Activated CD8-positive, alpha-beta memory T cell treated with anti-CD3 and anti-CD28 coated beads for 4 hours (primary cell): ENCODE results near the gene APOF.
"Not testable (repeated sequence)": the region's sequence is repeated elsewhere in the genome, so short reads cannot be mapped to it uniquely, and the experiment has no call there.

Experiments used
- DNase-seq, 2 donors: peaks; one replicate each; pipeline ENCODE4 v3.0.0-alpha.2; 2020; ENCODE audit warnings: low read depth in 2 of 2

Gene APOF, protein sequence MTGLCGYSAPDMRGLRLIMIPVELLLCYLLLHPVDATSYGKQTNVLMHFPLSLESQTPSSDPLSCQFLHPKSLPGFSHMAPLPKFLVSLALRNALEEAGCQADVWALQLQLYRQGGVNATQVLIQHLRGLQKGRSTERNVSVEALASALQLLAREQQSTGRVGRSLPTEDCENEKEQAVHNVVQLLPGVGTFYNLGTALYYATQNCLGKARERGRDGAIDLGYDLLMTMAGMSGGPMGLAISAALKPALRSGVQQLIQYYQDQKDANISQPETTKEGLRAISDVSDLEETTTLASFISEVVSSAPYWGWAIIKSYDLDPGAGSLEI

DNA sequence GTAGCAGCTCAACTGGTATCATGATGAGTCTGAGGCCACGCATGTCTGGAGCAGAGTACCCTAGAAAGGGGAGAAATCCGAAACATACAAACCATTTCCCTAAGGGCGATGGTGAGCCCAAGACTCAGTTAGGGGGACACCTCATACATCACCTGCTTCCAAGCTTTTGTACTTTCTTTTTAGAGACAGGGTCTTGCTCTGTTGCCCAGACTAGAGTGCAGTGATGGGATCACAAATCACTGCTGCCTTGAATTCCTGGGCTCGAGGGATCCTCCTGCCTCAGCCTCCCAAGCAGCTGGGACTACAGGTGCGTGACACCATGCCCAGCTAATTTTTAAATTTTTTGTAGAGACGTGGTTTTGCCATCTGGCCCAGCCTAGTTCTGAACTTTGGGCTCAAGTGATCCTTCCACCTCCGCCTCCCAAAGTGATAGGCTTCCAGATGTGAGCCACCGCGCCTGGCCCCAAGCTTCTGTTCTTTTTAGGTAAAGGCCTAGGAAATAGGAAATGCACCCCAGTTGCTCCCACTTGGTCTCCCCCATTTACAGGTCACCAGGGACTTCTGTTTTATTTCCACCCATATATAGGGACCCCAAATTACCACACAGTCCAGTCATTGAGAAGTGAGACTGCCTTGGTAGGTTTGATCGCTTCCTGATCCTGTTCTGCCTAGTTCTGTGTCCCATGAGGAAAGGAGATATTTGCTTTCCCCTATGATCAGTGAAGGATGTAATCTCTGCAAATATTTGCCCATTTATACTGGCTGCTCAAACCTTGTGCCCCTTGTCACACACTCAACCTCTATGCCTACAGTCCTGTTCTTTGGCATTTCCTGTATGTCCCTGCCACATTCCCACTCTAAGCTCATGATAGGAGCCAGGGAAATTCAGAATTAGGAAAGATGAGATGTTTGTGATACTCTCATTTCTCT, at the start of gene APOF:
Gene APOF, minus strand, starts transcription at position 728 of the 930 bp plus-strand sequence. Its CDS starts 112 bp downstream, at position 616.
- no peak for DNase-seq

DNA sequence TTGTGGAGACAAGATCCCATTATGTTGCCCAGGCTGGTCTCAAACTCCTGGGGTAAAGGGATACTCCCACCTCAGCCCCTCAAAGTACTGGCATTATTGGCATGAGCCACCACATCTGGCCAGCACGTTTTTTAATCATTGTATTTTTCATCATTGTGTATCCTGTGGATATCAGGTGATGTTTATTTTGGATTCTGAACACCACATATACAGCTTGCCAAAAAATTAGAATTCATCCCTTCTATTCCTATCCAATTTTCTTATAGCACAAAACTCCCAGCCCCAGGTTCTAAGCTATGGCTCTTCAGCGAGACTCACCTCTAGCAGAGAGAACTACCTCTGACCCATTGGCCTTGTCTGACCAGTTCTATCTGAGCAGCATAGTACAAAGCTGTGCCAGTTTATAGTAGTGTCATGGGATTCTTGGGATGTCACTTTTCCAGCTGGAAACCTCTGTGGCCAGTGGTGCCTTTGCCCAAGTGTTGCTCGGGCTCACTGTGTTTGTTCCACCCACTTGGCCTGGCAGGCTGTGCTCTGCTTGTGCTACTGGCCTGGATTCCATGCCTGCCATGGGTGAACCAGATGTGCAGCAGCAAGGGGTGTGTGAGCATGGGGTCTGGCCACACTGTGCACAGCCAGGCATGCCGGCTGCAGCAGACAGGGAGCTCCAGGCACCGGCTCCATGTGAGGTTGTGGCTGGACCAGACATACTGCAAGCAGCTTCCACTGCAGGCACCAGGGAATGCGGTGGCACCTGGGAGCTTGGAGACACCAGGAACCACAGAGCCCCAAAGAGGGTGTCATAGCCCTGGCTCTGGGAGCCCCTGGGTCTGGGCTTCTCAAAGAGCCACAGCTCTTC, 49.4 kb upstream of the APOF start:
- no peak for DNase-seq

DNA sequence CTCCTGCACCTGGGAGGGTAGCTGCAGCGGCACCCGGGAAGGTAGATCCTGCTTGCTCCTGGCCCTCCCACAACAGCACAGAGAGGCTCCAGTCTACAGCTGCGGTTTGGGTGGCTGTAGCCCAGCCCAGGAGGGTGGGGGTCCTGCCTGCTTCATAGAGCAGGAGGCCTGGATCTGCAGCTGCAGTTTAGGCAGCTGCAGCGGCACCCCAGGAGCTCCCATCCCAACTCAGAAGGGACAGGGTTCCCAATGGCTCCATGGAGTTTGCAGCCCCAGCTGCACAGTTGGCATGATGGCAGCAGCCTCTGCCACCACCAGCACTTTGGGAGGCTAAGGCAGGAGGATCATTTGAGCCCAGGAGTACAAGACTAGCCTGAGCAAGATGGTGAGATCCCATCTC, 48.1 kb upstream of the APOF start:
- no peak for DNase-seq

DNA sequence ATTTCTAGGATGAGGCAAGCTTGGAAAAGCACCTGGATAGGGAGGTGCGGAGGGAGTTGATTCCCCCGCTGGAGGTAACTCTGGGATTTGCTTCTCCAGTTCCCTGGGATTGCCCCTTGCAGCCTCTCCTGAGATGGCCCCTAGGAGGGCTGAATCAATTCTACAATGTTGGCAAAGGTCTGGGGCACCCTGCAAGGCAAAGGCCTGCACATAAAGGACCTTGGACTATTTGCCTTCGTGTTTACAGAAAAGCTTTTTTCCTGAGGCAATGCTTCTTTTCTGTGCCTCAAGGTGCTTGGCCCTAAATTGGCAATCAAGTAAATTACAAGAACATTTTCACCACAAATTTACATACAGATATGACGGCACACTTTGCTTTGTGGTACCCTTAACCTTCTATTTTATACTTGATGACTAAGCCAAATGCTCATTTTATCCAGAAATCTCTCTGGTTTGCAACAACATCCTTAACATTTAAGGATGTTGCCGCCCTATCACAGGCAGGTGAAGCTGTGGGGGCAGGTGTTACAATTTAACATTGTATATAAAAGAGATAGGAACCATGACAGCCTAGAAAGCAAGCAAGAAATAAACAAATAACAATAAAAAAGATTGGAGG, 46.3 kb upstream of the APOF start:
- no peak for DNase-seq

DNA sequence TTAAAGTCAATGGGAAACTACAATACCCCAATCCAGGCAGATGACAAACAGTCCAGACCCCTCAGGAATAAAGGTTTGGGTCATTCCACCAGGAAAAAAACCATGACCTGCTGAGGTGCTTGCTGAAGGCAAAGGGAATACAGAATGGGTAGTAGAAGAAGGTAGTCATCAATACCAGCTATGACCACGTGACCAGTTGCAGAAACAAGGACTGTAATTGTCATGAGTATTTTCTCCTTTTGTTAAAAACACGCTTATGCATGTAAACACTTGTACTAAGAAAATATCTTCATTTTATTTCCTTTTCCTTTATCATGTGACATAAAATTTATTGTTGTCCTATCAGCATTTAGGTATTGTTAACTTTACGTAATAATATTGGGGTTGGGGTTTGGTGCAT, 41.6 kb upstream of the APOF start:
- DNase-seq: not testable (repeated sequence)

DNA sequence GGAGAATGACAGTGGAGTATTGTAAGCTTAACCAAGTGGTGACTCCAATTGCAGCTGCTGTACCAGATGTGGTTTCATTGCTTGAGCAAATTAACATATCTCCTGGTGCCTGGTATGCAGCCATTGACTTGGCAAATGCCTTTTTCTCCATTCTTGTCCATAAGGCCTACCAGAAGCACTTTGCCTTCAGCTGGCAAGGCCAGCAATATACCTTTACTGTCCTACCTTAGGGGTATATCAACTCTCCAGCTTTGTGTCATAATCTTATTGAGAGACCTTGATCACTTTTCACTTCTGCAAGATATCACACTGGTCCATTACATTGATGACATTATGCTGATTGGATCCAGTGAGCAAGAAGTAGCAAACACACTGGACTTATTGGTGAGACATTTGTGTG, 39.0 kb upstream of the APOF start:
- not testable (repeated sequence) for DNase-seq

DNA sequence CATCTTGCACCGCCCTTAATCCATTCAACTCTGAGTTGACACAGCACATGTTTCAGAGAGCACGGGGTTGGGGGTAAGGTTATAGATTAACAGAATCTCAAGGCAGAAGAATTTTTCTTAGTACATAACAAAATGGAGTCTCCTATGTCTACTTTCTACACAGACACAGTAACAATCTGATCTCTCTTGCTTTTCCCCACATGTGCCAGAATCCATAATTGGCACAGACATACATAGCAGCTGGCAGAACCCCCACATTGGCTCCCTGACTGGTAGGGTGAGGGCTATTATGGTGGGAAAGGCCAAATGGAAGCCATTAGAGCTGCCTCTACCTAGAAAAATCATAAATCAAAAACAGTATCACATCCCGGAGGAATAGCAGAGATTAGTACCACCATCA, 38.5 kb upstream of the APOF start:
- not testable (repeated sequence) for DNase-seq

DNA sequence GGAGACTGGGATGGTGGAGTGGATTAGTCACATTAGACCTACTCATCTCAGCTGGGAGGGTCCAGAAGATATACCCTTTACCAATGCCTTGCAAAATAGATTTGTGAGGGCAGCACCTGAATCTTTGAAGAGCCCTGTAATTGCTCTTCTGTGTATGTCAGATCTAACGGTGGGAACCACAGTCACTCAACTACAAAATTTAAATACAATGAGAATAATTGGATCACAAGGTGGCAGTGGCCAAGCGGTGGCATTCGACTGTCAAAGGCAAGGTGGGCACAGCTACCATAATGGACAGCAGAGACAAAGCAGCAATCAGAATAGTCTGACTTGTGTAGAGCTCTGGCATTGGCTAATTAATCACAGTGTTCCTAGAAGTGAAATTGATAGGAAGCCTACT, 36.8 kb upstream of the APOF start:
- DNase-seq: not testable (repeated sequence)

DNA sequence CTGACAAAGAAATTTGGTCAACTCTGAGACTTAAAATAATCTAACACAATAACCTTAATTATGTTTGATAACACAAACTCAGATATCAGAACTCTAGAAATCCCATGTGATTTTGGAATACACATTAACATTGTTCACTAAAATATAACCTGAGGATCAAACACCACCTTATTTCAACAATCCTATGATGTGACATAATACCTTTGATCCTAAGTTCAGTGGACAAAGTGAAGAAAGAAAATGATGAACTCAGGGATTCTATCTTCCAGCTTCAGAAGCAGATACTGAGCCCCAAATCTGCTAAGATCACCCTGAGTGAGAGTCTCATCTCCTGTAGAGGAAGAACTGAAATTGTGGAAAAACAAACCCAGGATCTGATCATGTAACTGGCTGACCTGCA, 35.7 kb upstream of the APOF start:
- no peak for DNase-seq

DNA sequence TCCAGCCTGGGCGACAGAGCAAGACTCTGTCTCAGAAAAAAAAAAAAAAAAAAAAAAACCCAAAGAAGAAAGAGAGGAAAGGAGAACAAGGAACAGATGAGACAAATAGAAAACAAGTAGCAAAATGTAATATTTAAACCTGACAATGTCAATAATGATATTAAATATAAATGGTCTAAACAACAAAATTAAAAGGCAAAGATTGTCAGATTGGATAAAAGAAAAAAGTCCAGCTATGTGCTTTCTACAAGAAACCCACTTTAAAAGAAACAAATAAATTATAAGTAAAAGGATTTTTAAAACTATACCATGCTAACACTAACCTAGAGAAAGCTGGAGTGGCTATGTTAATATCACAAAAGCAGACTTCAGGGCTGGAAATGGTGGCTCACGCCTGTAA, 29.7 kb upstream of the APOF start:
- no peak for DNase-seq

DNA sequence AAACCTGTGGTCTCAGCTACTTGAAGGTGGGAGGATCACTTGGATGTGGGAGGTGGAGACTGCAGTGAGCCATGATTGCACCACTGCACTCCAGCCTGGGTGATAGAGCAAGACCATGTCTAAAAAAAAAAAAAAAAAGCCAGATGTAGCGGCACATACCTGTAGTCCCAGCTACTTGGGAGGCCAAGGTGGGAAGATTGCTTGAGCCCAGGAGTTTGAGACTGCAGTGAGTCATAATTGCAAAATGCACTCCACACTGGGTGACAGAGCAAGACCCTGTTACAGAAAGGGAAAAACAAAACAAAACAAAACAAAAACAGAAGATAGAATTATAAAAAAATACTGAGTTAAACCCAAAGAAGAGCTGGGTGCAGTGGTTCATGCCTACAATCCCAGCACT, 29.1 kb upstream of the APOF start:
- no peak for DNase-seq

DNA sequence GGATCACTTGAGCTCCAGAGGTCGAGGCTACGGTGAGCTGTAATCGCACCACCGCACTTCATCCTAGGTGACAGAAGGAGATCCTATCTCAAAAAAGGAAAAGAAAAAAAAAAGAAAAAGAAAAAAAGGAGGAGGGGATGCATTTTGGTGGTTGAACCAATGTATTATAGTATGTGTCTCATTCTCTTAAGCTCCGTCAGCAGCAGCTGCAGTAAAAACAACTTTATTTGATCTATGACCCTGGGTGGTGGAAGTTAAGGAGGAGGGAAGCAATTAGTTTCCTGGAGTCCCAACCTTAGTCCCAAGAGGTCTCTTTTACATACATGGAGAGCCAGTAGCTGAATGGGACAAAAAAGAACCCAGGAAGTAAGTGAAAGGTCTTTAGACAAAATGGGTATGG, 26.8 kb upstream of the APOF start:
- DNase-seq: no peak

DNA sequence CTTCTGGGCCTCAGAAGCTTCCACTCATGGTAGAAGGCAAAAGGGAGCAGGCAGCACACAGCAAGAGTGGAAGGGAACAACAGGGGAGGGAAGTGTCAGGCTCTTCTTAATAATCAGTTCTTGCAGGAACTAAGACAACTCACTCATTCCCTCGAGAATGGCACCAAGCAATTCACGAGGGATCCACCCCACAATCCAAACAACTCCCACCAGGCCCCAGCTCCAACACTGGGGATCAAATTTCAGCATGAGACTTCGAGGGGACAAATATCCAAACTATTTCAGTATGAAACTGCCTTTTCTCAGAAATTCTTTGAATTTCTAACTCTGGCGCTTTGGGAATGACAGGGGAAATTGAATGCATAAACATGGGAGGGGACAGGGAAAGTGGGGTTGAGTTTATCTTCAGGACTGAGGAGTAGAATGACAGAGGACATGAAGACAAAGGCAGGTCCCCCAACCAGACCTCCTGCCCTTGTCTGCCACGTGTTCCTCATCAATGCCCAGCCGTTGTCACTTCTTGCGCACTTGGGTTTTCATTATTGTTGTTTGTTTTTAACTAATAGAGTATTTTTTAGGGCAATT, 24.6 kb upstream of the APOF start:
- no peak for DNase-seq

DNA sequence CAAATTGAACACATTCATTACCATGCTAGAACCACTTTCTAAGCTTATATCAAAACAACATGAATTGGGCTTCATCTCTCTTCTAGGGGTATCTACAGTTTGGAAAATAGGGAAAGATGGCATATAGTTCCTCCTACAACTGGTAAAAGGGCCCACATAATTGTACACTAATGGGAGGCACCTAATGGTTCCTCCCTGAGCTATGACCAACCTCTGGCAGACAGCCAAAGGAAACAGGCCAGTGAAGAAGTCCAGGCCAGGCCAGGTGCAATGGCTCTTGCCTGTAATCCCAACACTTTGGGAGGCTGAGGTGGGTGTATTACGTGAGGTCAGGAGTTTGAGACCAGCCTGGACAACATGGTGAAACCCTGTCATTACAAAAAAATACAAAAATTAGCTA, 23.2 kb upstream of the APOF start:
- DNase-seq: no peak

DNA sequence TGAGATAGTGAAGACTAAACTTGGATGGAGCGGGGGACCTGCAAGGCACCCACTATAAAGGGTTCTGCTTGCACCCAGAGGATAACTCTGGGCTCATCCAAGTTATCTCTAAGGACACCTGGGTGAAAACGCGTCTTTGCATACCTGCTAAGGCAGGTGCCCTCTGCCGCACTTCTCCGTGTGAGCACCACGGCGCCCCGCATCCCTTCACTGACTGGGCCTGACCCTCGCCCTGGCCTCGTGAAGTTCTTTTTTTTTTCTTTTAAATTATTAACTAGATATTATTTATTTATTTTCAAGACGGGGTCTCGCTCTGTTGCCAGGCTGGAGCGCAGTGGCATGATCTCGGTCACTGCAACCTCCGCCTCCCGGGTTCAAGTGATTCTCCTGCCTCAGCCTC, 20.0 kb upstream of the APOF start:
- DNase-seq: no peak

DNA sequence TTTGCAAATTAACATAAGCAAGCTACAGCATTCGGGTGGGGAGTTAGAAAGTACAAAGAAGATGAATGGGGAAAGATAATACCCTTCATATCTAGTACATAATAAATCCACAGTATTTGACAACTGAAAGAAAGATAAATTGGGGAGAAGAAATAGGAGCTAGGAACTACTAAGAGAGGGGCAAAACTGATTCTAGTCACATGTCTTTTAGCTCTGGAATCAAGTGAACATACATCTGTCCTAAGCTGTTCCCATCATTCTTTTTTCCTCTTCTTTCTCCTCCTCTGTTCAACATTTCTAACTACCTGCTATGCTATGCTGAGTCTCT, 15.3 kb upstream of the APOF start:
- no peak for DNase-seq

DNA sequence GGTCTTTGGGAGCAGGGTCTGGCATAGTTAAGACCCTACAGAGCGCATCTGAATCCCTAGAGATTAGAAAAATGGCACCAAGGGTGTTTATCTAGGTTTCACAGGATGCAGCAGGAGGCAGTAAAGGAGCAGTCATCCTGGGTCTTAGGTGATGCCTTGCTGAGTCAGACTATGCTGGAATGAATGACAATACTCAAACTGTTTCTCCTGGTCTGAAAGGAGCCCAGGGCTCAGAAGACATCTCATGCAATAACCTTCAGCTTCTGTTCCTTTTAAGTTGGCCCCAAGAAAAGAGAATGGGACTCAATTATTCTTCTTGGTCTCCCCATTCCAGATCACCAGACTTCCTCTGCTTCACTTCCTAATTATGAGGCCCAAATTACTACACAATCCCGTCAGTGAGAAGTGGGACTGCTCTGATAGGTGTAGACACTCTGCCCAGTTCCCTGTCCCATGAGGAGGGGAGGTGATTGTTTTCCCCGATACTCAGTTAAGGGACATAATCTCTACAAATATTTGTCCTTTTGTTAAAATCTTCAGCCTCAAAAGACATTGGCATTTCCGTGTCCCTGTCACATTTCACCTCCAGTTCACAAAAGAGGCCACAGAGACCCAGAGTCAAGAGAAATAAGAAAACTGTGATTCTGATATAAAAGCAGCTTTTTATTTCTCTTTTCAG, 14.8 kb upstream of the APOF start:
- no peak for DNase-seq

DNA sequence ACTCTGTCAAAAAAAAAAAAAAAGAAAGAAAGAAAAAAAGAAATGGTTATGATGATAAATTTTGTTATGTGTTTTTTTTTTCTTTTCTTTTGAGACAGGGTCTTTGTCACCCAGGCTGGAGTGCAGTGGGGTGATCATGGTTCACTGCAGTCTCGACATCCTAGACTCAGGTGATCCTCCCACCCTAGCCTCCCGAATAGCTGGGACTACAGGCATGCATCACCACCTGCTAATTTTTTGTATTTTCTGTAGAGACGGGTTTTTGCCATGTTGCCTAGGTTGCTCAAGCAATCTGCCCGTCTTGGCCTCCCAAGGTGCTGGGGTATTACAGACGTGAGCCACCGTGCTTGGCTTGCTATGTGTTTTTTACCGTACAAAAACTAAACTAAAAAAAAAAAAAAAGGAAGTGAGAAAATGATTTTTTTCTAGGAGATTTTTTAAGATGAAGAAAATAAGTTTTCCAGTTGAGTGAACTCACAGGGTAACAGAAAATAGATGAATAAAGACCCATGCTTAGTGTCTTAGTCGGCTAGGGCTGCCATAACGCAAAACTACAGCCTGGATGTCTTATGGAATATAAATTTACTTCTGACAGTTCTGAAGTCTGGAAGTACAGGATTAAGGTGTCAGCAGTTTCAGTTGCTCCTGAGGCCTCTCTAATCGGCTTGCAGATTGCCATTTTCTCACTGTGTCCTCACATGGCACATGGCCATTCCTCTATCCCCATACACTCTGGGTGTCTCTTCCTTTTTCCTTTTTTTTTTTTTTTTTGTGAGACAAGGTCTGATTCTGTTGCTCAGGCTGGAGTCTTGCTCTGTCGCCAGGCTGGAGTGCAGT, 13.2 kb upstream of the APOF start:
- no peak for DNase-seq

DNA sequence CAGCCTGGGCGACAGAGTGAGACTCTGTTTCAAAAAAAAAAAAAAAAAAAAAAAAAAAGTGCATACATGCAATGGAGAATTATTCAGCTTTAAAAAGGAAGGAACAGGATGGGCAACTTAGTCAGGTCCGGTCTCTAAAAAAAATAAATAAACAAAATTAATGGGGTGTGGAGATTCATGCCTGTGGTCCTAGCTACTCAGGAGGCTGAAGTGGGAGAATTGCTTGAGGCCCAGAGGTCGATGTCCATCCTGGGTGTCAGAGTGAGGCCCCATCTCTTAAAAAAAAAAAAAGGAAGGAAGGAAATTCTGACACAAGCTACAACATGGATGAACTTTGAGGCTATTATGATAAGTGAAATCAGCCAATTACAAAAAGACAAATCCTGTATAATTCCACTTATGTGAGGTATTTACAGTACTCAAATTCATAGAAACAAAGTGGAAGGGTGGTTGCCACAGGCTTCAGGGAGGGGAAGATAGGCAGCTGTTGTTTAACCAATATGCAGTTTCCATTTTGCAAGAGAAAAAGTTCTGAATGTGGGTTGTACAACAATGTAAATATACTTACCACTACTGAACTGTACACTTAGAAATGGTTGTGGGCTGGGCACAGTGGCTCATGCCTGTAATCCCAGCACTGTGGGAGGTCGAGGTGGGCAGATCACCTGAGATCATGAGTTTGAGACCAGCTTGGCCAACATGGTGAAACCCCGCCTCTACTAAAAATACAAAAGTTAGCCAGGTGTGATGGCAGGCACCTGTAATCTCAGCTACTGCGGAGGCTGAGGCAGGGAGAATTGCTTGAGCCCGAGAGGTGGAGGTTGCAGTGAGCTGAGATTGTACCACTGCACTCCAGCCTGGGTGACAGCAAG, 12.3 kb upstream of the APOF start:
- no peak for DNase-seq
